ENCODE measurements around the gene YIF1A. TPM values are rescaled to one million over a fixed set of nuclear protein-coding genes. Genes with fewer than 3 reads are reported as not detected.

Gene YIF1A
- total RNA-seq, 1 experiment from 2014 or later = 64.3 TPM

DNA sequence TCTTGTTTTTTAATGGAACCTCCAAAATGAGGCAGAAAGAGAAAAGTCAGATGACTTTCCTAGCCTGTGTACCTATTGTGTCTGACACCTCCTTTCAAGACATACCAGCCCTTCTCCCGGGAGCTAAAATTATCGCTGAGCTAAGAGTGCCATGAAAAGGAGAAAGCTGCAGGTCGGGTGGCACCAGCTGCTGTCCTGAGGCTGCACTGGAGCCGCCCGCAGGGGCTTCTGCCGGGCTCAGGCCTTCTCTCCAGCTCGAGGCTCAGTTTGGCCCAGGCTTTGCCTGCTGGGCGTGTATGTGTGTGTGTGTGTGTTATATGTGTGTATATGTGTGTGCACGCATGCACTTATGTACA, 48.2 kb downstream of the YIF1A start:
- H3K27me3 ChIP-seq (ENCODE audit: insufficient read depth, low read length) = no peaks in the 10 kb centered on the region
- no peaks in the 10 kb centered on the region for H3K79me1 ChIP-seq (ENCODE audit: insufficient read depth, low read depth, low read length, poor library complexity, severe bottlenecking)
- no peak for DNase-seq
- Mint-ChIP-seq H3K4me1 (peaks cover 5% of the 10 kb centered on the region in 2 experiments; a peak in 3 of 4 replicates), H3K9me3 (no peaks in the 10 kb centered on the region), H3K27ac (peak overlapping the region in 2 of 3 experiments; percentile 44 to 92; a peak in 2 of 7 replicates), H3K27me3 (ENCODE audit: low read depth) (peaks cover 3% of the 10 kb centered on the region; the same call in 1 of the 2 replicates), H3K4me3 (no peak overlapping the region), H3K36me3 (ENCODE audit: insufficient read depth in 1 of 3, low read depth in 3 of 3) (peaks cover 0 to 8% (median 1%) of the 10 kb centered on the region in 3 experiments; a peak in 2 of 7 replicates)
- H3K56ac ChIP-seq (ENCODE audit: insufficient read length, low read depth, low read length) = no peak overlapping the region
- no peaks in the 10 kb centered on the region for H3K79me2 ChIP-seq (ENCODE audit: insufficient read depth, low read length)
- H3K23me2 ChIP-seq (ENCODE audit: insufficient read length, low read depth, low read length, poor library complexity, severe bottlenecking) = no peaks in the 10 kb centered on the region
- no peak overlapping the region for H2AK5ac ChIP-seq (ENCODE audit: insufficient read length, low read length)
- H3K14ac ChIP-seq (ENCODE audit: insufficient read depth, low read length) = no peak overlapping the region
- H3K4ac ChIP-seq (ENCODE audit: low read depth, low read length) = no peak overlapping the region
- no peaks in the 10 kb centered on the region for H3K4me1 ChIP-seq (ENCODE audit: insufficient read depth, low read length)
- H2BK5ac ChIP-seq (ENCODE audit: insufficient read length, low read length) = no peak overlapping the region
- H2BK120ac ChIP-seq (ENCODE audit: low read depth, low read length, poor library complexity, severe bottlenecking) = no peak overlapping the region
- no peaks in the 10 kb centered on the region for H4K20me1 ChIP-seq (ENCODE audit: control insufficient read depth, insufficient read depth, insufficient read length)
- H3K27ac ChIP-seq (ENCODE audit: insufficient read length, low read depth, low read length) = no peak overlapping the region
- no peak overlapping the region for H3K18ac ChIP-seq (ENCODE audit: insufficient read length, low read depth, low read length)
- no peak overlapping the region for H3K9ac ChIP-seq (ENCODE audit: extremely low read depth, insufficient read length, low read length)
- no peak overlapping the region for H4K5ac ChIP-seq (ENCODE audit: insufficient read length, low read depth, low read length)
- no peak overlapping the region for H3K4me2 ChIP-seq (ENCODE audit: insufficient read depth, insufficient read length, low read length)
- H4K91ac ChIP-seq (ENCODE audit: insufficient read length, low read depth, low read length) = no peak overlapping the region
- H3T11ph ChIP-seq (ENCODE audit: low read length) = no peak overlapping the region
- no peak overlapping the region for H2AFZ ChIP-seq (ENCODE audit: low read length)
- no peak overlapping the region for H2BK15ac ChIP-seq (ENCODE audit: low read depth, low read length)
- WGBS (ENCODE audit: extremely low coverage, insufficient read length, low lambda C conversion rate) = no CpG with 5 or more reads among the region's 9 CpGs
- no peak overlapping the region for H2BK20ac ChIP-seq (ENCODE audit: low read depth, low read length, poor library complexity, severe bottlenecking)
- H3K23ac ChIP-seq (ENCODE audit: insufficient read length, low read depth, low read length) = no peak overlapping the region
- TF ChIP-seq, protein P1, sequence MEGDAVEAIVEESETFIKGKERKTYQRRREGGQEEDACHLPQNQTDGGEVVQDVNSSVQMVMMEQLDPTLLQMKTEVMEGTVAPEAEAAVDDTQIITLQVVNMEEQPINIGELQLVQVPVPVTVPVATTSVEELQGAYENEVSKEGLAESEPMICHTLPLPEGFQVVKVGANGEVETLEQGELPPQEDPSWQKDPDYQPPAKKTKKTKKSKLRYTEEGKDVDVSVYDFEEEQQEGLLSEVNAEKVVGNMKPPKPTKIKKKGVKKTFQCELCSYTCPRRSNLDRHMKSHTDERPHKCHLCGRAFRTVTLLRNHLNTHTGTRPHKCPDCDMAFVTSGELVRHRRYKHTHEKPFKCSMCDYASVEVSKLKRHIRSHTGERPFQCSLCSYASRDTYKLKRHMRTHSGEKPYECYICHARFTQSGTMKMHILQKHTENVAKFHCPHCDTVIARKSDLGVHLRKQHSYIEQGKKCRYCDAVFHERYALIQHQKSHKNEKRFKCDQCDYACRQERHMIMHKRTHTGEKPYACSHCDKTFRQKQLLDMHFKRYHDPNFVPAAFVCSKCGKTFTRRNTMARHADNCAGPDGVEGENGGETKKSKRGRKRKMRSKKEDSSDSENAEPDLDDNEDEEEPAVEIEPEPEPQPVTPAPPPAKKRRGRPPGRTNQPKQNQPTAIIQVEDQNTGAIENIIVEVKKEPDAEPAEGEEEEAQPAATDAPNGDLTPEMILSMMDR (conservative IDR thresholded peaks at IDR 0.05) = no peak
- H2BK12ac ChIP-seq (ENCODE audit: insufficient read length, low read depth, low read length) = no peak overlapping the region
- no peak overlapping the region for H4K8ac ChIP-seq (replicated peaks; ENCODE audit: insufficient read length, low read depth, low read length)
- H3K9me3 ChIP-seq (ENCODE audit: control insufficient read depth, low read depth, low read length) = no peaks in the 10 kb centered on the region

All from H9 (cell line).